ENCODE results near the gene FLYWCH2. TPM values are rescaled to one million over a fixed set of nuclear protein-coding genes. Genes with fewer than 3 reads are reported as not detected.

FLYWCH2 gene
- total RNA-seq, 2 experiments from 2014 or later, result 23.9 to 38.7 TPM

DNA sequence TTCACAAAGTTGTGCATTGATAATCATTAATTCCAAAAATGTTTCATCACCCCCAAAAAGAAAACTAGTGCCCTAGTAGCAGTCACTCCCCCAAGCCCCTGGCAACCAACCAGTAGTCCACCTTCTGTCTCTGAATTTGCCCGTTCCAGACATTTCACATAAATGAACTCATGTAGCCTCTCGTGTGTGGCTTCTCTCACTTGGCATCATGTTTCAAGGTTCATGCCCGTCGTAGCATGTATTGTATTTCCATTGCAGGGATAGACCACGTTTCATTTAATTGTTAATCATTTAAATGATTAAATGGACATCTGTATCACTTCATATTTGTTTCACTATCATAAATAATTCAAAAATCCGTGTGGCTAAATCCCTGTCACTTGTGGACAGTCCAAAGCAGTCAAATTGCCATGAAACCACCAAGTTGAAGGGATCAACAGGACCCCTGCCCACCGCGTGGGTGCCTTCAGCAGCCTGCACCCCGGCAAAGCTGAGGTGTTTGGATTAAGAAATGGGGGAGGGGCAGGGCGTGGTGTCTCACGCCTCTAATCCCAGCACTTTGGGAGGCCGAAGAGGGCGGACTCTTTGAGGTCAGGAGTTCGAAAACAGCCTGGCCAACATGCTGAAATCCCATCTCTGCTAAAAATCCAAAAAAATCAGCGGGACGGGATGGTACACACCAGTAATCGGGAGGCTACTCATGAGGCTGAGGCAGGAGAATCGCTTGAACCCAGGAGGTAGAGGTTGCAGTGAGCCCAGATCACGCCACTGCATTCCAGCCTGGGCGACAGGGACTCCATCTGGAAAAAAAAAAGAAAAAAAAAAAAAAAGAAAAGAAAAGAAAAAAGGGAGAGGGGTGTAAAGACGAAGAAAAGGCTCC is 8.7 kb upstream of the FLYWCH2 start:
- no peaks in the 10 kb centered on the region for H3K9me2 ChIP-seq (ENCODE audit: insufficient read depth, low read length)
- H3K36me3 ChIP-seq (ENCODE audit: insufficient read depth, low read length), result no peaks in the 10 kb centered on the region
- BruUV-seq (replicated peaks), result no TSS peak
- TF ChIP-seq, protein P1, sequence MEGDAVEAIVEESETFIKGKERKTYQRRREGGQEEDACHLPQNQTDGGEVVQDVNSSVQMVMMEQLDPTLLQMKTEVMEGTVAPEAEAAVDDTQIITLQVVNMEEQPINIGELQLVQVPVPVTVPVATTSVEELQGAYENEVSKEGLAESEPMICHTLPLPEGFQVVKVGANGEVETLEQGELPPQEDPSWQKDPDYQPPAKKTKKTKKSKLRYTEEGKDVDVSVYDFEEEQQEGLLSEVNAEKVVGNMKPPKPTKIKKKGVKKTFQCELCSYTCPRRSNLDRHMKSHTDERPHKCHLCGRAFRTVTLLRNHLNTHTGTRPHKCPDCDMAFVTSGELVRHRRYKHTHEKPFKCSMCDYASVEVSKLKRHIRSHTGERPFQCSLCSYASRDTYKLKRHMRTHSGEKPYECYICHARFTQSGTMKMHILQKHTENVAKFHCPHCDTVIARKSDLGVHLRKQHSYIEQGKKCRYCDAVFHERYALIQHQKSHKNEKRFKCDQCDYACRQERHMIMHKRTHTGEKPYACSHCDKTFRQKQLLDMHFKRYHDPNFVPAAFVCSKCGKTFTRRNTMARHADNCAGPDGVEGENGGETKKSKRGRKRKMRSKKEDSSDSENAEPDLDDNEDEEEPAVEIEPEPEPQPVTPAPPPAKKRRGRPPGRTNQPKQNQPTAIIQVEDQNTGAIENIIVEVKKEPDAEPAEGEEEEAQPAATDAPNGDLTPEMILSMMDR (conservative IDR thresholded peaks at IDR 0.05; ENCODE audit: low read length), result no peak
- TF ChIP-seq EZH2phosphoT487 (IDR thresholded peaks at IDR 0.05; ENCODE audit: borderline replicate concordance, low read depth, low read length), result no peak
- ChIA-PET POLR2A (no interaction called here), CTCF (ENCODE audit: unreplicated experiment) (no interaction called here)
- H3K9me3 ChIP-seq (ENCODE audit: low read length), result no peaks in the 10 kb centered on the region
- H3K27ac ChIP-seq (ENCODE audit: low read depth, low read length, poor library complexity, severe bottlenecking), result no peak overlapping the region
- intact Hi-C loops (cut with micrococcal nuclease; ENCODE audit: unreplicated experiment), result no loop called here
- H3K4me2 ChIP-seq (ENCODE audit: low read length), result no peak overlapping the region
- H2AFZ ChIP-seq (ENCODE audit: low read length), result no peak overlapping the region
- no peaks in the 10 kb centered on the region for H3K79me2 ChIP-seq (ENCODE audit: insufficient read depth, low read depth, low read length)
- no peak overlapping the region for H3K4me3 ChIP-seq (ENCODE audit: low read depth, low read length, poor library complexity, severe bottlenecking)
- no peak for DNase-seq (ENCODE audit: low spot score)
- no peaks in the 10 kb centered on the region for H3K4me1 ChIP-seq (ENCODE audit: insufficient read depth, low read length, poor library complexity, severe bottlenecking)
- no peaks in the 10 kb centered on the region for H4K20me1 ChIP-seq (ENCODE audit: insufficient read depth, low read length)

DNA sequence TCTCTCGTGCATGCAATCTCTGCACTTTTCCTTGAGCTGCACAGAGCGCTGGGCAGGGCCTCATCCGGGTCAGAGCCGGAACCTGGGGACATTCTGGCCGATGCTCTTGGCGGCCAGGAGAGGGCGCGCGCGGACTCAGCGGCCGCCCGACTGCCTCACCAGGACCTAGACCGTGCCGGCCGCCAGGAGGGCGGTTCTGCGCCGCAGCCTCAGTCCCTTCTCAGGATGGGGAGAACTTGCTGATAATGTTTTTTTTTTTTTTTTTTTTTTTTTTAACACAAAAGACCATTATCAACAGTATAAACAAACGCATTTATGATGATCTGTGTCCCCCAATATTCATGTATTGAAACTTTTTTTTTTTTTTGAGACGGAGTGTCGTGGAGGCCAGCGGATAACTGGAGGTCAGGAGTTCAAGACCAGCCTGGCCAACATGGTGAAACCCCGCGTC is 8.1 kb upstream of the FLYWCH2 start:
- TF ChIP-seq, protein P1 (conservative IDR thresholded peaks at IDR 0.05; ENCODE audit: low read length), result peak; percentile 88
- no peak for TF ChIP-seq EZH2phosphoT487 (IDR thresholded peaks at IDR 0.05; ENCODE audit: borderline replicate concordance, low read depth, low read length)
- H3K4me2 ChIP-seq (ENCODE audit: low read length), result no peak overlapping the region

More for the DNA sequence above, 8.1 kb upstream of the FLYWCH2 start:
- BruUV-seq (replicated peaks), result no TSS peak
- Histone ChIP-seq H4K20me1 (ENCODE audit: insufficient read depth, low read length) (no peaks in the 10 kb centered on the region), H3K9me2 (ENCODE audit: insufficient read depth, low read length) (no peaks in the 10 kb centered on the region), H2AFZ (ENCODE audit: low read length) (no peak overlapping the region), H3K4me1 (ENCODE audit: insufficient read depth, low read length, poor library complexity, severe bottlenecking) (no peaks in the 10 kb centered on the region), H3K9me3 (ENCODE audit: low read length) (peaks cover 5% of the 10 kb centered on the region), H3K27ac (ENCODE audit: low read depth, low read length, poor library complexity, severe bottlenecking) (no peak overlapping the region), H3K4me3 (ENCODE audit: low read depth, low read length, poor library complexity, severe bottlenecking) (no peak overlapping the region), H3K79me2 (ENCODE audit: insufficient read depth, low read depth, low read length) (no peaks in the 10 kb centered on the region), H3K36me3 (ENCODE audit: insufficient read depth, low read length) (no peaks in the 10 kb centered on the region)
- peak; percentile 79 for DNase-seq (ENCODE audit: low spot score)
- ChIA-PET CTCF (ENCODE audit: unreplicated experiment) (no interaction called here), POLR2A (no interaction called here)
- intact Hi-C loops (cut with micrococcal nuclease; ENCODE audit: unreplicated experiment), result no loop called here

Data from OCI-LY7 (cell line).